ENCODE data around the gene FHIP1A.

FHIP1A gene

DNA sequence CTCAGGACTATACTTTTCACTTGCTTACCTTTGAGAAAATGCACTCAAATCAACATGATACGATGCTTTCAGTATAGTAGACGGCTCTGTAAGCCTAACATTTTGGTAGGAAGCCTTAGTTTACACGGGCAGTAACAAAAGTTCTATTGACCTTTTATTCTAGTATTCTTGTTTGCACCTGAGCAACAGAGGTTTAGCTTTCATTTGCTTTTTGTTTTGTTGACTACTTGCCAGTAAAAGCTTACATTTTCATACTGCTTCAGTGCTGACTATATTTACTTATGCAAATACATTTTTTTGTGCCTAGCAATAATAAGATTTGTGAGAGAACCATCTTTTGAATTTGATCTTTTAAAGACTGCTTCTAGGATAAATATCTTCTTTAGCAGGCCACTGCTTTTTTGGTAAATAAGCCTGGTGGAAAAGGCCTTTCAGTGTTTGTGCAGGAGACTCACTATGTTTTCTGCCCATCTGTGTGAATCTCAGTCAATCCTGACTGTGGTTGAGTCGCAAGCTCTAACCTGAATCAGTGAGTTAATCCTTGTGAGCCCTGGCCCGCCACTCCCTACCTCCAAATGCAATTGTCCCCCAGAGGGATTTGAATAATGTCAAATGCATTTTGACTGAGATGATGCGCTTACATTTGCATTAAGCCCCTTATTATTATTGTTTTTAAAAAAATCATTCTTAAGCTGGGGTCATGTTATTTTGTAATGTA lies 21.9 kb downstream of the FHIP1A start:
- Histone ChIP-seq H3K36me3 (no peaks in the 10 kb centered on the region), H3K4me3 (ENCODE audit: low read depth, low read length) (no peak overlapping the region), H3K27me3 (no peaks in the 10 kb centered on the region), H3K4me1 (no peaks in the 10 kb centered on the region), H3K9me3 (no peaks in the 10 kb centered on the region)
- no peak for DNase-seq
- TF ChIP-seq, protein P1, sequence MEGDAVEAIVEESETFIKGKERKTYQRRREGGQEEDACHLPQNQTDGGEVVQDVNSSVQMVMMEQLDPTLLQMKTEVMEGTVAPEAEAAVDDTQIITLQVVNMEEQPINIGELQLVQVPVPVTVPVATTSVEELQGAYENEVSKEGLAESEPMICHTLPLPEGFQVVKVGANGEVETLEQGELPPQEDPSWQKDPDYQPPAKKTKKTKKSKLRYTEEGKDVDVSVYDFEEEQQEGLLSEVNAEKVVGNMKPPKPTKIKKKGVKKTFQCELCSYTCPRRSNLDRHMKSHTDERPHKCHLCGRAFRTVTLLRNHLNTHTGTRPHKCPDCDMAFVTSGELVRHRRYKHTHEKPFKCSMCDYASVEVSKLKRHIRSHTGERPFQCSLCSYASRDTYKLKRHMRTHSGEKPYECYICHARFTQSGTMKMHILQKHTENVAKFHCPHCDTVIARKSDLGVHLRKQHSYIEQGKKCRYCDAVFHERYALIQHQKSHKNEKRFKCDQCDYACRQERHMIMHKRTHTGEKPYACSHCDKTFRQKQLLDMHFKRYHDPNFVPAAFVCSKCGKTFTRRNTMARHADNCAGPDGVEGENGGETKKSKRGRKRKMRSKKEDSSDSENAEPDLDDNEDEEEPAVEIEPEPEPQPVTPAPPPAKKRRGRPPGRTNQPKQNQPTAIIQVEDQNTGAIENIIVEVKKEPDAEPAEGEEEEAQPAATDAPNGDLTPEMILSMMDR (IDR thresholded peaks at IDR 0.05; ENCODE audit: low read depth, low read length) = no peak

DNA sequence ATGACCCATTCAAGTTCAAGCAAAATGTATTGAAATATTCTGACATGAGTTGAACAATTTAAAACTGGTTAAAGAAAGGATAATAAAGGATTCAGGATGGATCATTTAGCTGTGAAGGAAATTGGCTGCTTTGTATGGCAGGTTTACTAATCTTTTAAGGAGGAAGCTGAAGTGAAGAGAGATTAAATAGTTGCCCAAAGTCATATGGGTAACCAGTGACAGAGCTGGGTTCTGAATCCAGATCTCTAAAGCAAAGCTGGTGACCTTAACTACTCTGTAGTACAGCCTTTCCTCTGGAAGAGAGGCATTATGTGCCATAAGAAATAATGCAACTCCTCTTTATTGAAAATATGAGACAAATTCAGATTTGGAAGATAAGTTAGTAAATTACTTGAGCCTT lies 22.8 kb downstream of the FHIP1A start:
- H3K4me1 ChIP-seq = no peaks in the 10 kb centered on the region
- no peaks in the 10 kb centered on the region for H3K36me3 ChIP-seq
- H3K4me3 ChIP-seq (ENCODE audit: low read depth, low read length) = no peak overlapping the region
- no peaks in the 10 kb centered on the region for H3K9me3 ChIP-seq
- no peak for DNase-seq
- no peaks in the 10 kb centered on the region for H3K27me3 ChIP-seq
- TF ChIP-seq, protein P1 (IDR thresholded peaks at IDR 0.05; ENCODE audit: low read depth, low read length) = no peak

DNA sequence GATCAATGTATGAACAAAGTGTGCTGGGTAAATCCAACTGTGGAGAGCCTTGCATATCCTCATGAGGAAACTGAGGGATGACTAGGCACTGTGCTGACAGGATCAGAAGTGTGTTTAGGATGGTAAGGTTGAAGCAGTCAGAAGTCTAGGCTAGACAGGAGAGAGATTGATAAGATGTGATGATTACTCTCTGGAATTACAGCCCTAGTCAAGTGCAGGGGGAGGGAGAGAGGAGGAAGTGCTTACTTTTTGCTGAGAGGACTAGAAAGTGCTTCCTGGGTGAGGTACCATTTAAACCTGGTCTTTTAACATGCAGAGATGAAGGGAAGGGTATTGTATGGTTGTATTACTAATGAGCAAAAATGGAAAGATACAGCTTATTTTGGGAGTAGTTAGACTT lies 23.7 kb downstream of the FHIP1A start:
- TF ChIP-seq, protein P1 (IDR thresholded peaks at IDR 0.05; ENCODE audit: low read depth, low read length) = no peak
- no peaks in the 10 kb centered on the region for H3K9me3 ChIP-seq
- no peaks in the 10 kb centered on the region for H3K4me1 ChIP-seq
- H3K27me3 ChIP-seq = no peaks in the 10 kb centered on the region
- H3K4me3 ChIP-seq (ENCODE audit: low read depth, low read length) = no peak overlapping the region
- H3K36me3 ChIP-seq = no peaks in the 10 kb centered on the region
- DNase-seq = no peak

DNA sequence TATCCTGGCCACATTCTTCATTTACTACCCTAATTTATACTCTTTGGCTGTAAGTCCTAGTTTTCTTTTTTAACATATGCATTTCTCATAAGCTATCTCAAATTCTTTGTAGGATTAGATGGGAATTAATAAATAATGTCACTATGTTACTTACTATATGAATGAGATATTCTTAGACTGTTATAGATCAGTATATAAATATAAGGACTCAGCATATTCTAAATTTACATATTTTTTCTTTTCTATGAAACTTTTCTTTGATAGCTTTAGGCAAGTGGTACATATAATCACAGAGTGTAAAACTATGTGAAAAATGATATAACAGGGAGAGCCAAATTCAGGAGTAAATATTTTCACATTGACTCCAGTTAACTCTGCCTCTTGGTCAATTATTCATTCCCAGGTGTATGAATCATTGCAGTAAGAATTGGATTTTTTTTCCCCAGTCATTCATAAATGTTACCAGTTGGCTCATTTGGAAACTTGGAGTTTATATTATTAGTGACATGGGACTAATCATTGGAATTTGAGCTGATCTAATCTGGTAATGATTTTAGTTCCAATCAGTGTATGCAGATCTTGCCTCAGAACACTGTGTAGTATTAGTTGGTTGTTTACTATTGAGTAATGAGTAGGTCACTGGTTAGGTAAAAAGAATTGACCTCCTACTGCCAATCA lies 25.3 kb downstream of the FHIP1A start:
- DNase-seq = no peak
- Histone ChIP-seq H3K4me3 (ENCODE audit: low read depth, low read length) (no peak overlapping the region), H3K9me3 (no peaks in the 10 kb centered on the region), H3K4me1 (no peaks in the 10 kb centered on the region), H3K27me3 (no peaks in the 10 kb centered on the region), H3K36me3 (no peaks in the 10 kb centered on the region)
- TF ChIP-seq, protein P1 (IDR thresholded peaks at IDR 0.05; ENCODE audit: low read depth, low read length) = no peak

DNA sequence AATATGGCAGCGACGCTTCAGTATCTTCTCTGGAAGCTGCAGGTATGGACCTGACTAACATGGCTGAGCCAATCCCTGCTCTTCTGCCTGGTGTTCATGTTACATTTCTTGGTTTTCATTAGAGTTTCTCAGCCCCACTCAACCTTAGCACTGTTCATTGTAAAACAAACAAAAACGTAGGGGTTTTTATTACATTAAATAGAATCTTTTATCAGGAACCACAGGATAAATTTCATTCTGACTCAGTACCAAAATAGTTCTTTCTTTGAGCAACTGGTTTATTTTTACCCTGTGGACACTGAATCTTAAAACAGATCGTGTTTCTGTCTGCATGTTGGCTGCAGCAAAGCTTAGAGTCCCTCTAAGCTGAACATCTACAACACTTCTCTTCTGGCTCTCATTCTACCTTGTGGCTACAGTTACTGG lies 27.1 kb downstream of the FHIP1A start:
- H3K4me1 ChIP-seq = no peaks in the 10 kb centered on the region
- no peak overlapping the region for H3K4me3 ChIP-seq (ENCODE audit: low read depth, low read length)
- no peaks in the 10 kb centered on the region for H3K27me3 ChIP-seq
- TF ChIP-seq, protein P1 (IDR thresholded peaks at IDR 0.05; ENCODE audit: low read depth, low read length) = no peak
- H3K9me3 ChIP-seq = no peaks in the 10 kb centered on the region
- no peak for DNase-seq
- H3K36me3 ChIP-seq = no peaks in the 10 kb centered on the region

DNA sequence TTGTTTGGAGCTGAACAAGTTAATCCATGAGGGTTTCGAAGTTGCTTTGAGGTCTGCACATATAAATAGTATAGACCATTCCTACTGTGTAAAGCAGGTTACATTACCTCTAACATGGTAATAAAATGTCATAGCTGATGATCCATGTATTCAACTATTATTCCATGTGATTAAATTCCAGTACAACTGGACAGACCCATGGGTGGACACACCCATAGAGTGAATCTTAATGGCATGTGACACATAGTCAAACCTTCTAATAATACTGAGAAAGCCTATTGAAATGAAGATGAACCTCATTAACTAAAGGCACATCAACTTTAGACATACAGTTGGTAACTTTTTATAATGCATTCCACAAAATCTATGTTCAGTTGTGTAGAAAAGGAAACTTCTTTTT lies 28.5 kb downstream of the FHIP1A start:
- no peaks in the 10 kb centered on the region for H3K36me3 ChIP-seq
- H3K9me3 ChIP-seq = no peaks in the 10 kb centered on the region
- no peak for DNase-seq
- H3K4me3 ChIP-seq (ENCODE audit: low read depth, low read length) = no peak overlapping the region
- H3K27me3 ChIP-seq = no peaks in the 10 kb centered on the region
- TF ChIP-seq, protein P1 (IDR thresholded peaks at IDR 0.05; ENCODE audit: low read depth, low read length) = no peak
- no peaks in the 10 kb centered on the region for H3K4me1 ChIP-seq
